Gastrocnemius medialis (tissue), 4 donors: ENCODE results near the gene HCRT. TPM values are rescaled to one million over a fixed set of nuclear protein-coding genes. Genes with fewer than 3 reads are reported as not detected.

Source experiments
- ATAC-seq, 2 donors: fragments of 150-250 bp; one replicate each; pipeline ENCODE4 v1.9.1; 2016
- DNase-seq, 2 donors: peaks; one replicate each; pipeline ENCODE4 v3.0.0-alpha.2; 2019
- H3K27ac ChIP-seq, 4 donors: fragments of 200-600 bp; sonication (generic); 1 replicate in 1 of 4; 2 replicates in 3 of 4; pipeline ENCODE4 v1.5.1; 2016 to 2018; ENCODE audit warnings: mild to moderate bottlenecking in 2 of 4, moderate library complexity in 1 of 4
- H3K27me3 ChIP-seq, 3 donors: fragments of 200-600 bp; sonication (generic) in 2 of 3; 1 replicate in 1 of 3; 2 replicates in 2 of 3; pipeline versions ENCODE4 v1.5.1 to v1.6.0; 2016 to 2019; ENCODE audit warnings: mild to moderate bottlenecking in 1 of 3, moderate library complexity in 1 of 3
- H3K36me3 ChIP-seq, 2 donors: fragments of 200-600 bp; sonication (generic) in 1 of 2; one replicate each; pipeline ENCODE4 v1.5.1; 2017 to 2018
- H3K4me1 ChIP-seq, 2 donors: fragments of 200-600 bp; sonication (generic) in 1 of 2; one replicate each; pipeline ENCODE4 v1.5.1; 2016 to 2017; ENCODE audit warnings: mild to moderate bottlenecking in 2 of 2
- H3K4me3 ChIP-seq, 4 donors: fragments of 200-600 bp; sonication (generic) in 3 of 4; 1 replicate in 1 of 4; 2 replicates in 3 of 4; pipeline ENCODE4 v1.5.1; 2016 to 2019; ENCODE audit warnings: mild to moderate bottlenecking in 2 of 4
- H3K9me3 ChIP-seq, 3 donors: fragments of 200-600 bp; sonication (generic) in 2 of 3; 1 replicate in 1 of 3; 2 replicates in 2 of 3; pipeline ENCODE4 v1.5.1; 2016 to 2019
- CTCF ChIP-seq, 5 experiments: fragments of 450-650 bp in 3 of 5; fragments of 200-600 bp in 2 of 5; sonication (generic) in 2 of 5; IDR thresholded peaks in 4 of 5; conservative IDR thresholded peaks in 1 of 5; 1 replicate in 4 of 5; 2 replicates in 1 of 5; pipeline ENCODE4 v1.5.1; 2016 to 2019; ENCODE audit warnings: antibody characterized with exemption in 5 of 5, mild to moderate bottlenecking in 3 of 5, moderate library complexity in 3 of 5
- POLR2A ChIP-seq, 2 donors: fragments of 450-650 bp; IDR thresholded peaks; one replicate each; pipeline ENCODE4 v1.6.1; 2017; ENCODE audit warnings: antibody characterized with exemption in 2 of 2, mild to moderate bottlenecking in 2 of 2, moderate library complexity in 2 of 2
- in situ Hi-C, 4 donors: fragments of 200-750 bp; cut with MboI; loops; one replicate each; pipeline versions ENCODE4 v1.15.0 to v1.8.0; 2017; ENCODE audit warnings: low sequenced_read_pairs in 4 of 4
- intact Hi-C: fragments of 100-400 bp; cut with DNase I; formaldehyde crosslinking; loops from one replicate; pipeline ENCODE4 v1.15.1; 2023; ENCODE audit warnings: low total_unique reads
- total RNA-seq, 4 donors: library from RNA; depleted of rRNA; stranded (reverse); fragments of >200 nt; gene quantifications; one replicate each; pipeline versions ENCODE4 v1.1.0 to v1.2.3, GENCODE V29; 2016

Gene HCRT
- total RNA-seq, 4 donors from 2014 or later: not detected

- H3K36me3 ChIP-seq: no peaks in the 10 kb centered on the region
- H3K9me3 ChIP-seq: no peaks in the 10 kb centered on the region
- in situ Hi-C loops: no loop called here
- TF ChIP-seq CTCF (IDR thresholded peaks at IDR 0.05 in 4 of 5, conservative IDR thresholded peaks at IDR 0.05 in 1 of 5): peak in 1 of 5 experiments; percentile 17
- TF ChIP-seq POLR2A (IDR thresholded peaks at IDR 0.05): no peak
- DNase-seq (peak; percentile 77 to 86), ATAC-seq (peak; percentile 97 to 98)
- H3K27ac ChIP-seq: peak within 1 kb of the TSS; percentile 80 to 95 (median 89)
- H3K4me1 ChIP-seq: peaks cover 16 to 23% of the 10 kb centered on the region in 2 donors
- intact Hi-C loops: loop anchor here (2.0 to 5.0 kb wide), 2 partner anchors 17 to 93 kb away; partner anchors contain the start of gene STAT5A
- H3K4me3 ChIP-seq: peak within 1 kb of the TSS; percentile 71 to 95 (median 79)
- no peaks in the 10 kb centered on the region for H3K27me3 ChIP-seq
These were observed 9.0 kb upstream of the HCRT start, which contains the start of gene GHDC for GRCh38 chr17:42193969-42194899. Gene GHDC, minus strand, starts transcription at chr17:42194494. Its CDS starts 913 bp downstream, at chr17:42193581.

- Histone ChIP-seq H3K9me3 (no peaks in the 10 kb centered on the region), H3K4me1 (peaks cover 16 to 23% of the 10 kb centered on the region in 2 donors), H3K4me3 (peak overlapping the region; percentile 71 to 95 (median 79)), H3K27me3 (no peaks in the 10 kb centered on the region), H3K27ac (peak overlapping the region; percentile 80 to 95 (median 89)), H3K36me3 (no peaks in the 10 kb centered on the region)
- intact Hi-C loops: loop anchor here (5.0 kb wide), 1 partner anchor 94 kb away; the partner anchor contains the start of gene STAT5A
- in situ Hi-C loops: no loop called here
- TF ChIP-seq POLR2A (IDR thresholded peaks at IDR 0.05) (no peak), CTCF (IDR thresholded peaks at IDR 0.05 in 4 of 5, conservative IDR thresholded peaks at IDR 0.05 in 1 of 5) (no peak)
- no peak for ATAC-seq
- no peak for DNase-seq
These were observed 8.1 kb upstream of the HCRT start for GRCh38 chr17:42193216-42193968.

- in situ Hi-C loops: no loop called here
- DNase-seq: no peak
- Histone ChIP-seq H3K4me1 (peaks cover 16 to 23% of the 10 kb centered on the region in 2 donors), H3K4me3 (no peak overlapping the region), H3K27me3 (no peaks in the 10 kb centered on the region), H3K9me3 (no peaks in the 10 kb centered on the region), H3K27ac (no peak overlapping the region), H3K36me3 (no peaks in the 10 kb centered on the region)
- intact Hi-C loops: loop anchor here (5.0 kb wide), 1 partner anchor 95 kb away; the partner anchor contains the start of gene STAT5A
- TF ChIP-seq CTCF (IDR thresholded peaks at IDR 0.05 in 4 of 5, conservative IDR thresholded peaks at IDR 0.05 in 1 of 5) (no peak), POLR2A (IDR thresholded peaks at IDR 0.05) (no peak)
- ATAC-seq: no peak
These were observed 7.2 kb upstream of the HCRT start for GRCh38 chr17:42192189-42193126.

GRCh38 chr17:42191275-42191608, 6.0 kb upstream of the HCRT start:
- Histone ChIP-seq H3K36me3 (no peaks in the 10 kb centered on the region), H3K9me3 (no peaks in the 10 kb centered on the region), H3K4me3 (no peak overlapping the region), H3K27ac (no peak overlapping the region), H3K4me1 (peaks cover 16 to 23% of the 10 kb centered on the region in 2 donors), H3K27me3 (no peaks in the 10 kb centered on the region)
- ATAC-seq (no peak), DNase-seq (no peak)
- TF ChIP-seq POLR2A (IDR thresholded peaks at IDR 0.05): no peak
- TF ChIP-seq CTCF (IDR thresholded peaks at IDR 0.05 in 4 of 5, conservative IDR thresholded peaks at IDR 0.05 in 1 of 5): no peak
- intact Hi-C loops (loop anchor here (5.0 kb wide), 1 partner anchor 96 kb away; the partner anchor contains the start of gene STAT5A), in situ Hi-C loops (no loop called here)
